HG02588 (cell line): ENCODE data around the gene SPRED2.
A peak's percentile ranks its signal among the peaks of the same experiment; 100 is the strongest.

Experiments used
- ATAC-seq: cut with Tn5 transposase; IDR thresholded peaks from one replicate; pipeline ENCODE4 v1.9.1; 2021; ENCODE audit warnings: mild to moderate bottlenecking, moderate library complexity; ENCODE audit not compliant: unreplicated experiment

Gene SPRED2

GRCh38 chr2:65442420-65443020, 10.1 kb upstream of the SPRED2 start:
- ATAC-seq: no peak

DNA sequence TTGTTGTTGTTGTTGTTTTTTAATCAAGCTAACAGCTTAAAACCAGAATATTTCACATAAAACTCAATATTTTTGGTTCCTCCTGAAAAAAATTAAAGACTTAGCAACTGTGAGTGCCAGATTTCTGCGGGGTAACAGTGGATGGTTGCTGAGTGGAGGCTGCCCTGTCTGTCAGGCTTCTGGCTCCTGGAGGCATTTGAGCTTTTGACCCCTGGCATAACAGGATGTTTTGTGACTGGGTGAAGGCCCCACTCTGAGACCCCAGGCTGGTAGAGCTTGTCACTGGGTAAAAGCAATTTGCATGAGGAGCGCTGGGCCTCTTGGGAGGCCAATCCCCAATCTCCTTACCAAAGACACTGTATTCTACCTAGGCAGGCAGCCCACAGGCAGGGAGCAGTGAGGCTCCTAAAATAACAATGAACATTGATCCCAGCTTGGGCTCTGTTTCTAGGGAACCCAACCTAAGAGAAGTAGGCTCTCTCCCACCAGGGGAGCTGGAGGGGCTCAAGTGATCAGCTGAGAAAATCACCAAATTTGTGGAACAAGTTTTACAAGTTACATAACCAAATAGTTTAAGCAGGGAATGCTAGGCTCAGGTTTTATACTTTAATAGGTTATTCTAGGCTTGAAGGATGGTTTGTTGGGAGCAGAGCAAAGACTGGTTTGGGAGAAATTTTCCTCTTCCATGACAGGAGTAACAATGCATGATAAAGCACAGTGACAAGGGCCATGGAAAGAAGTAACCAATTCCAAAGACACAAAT, 5.9 kb upstream of the SPRED2 start:
- ATAC-seq: no peak

- ATAC-seq: no peak
These were observed 5.2 kb upstream of the SPRED2 start for GRCh38 chr2:65437392-65438135.

GRCh38 chr2:65436824-65437221, 4.4 kb upstream of the SPRED2 start:
- peak; percentile 71 for ATAC-seq

GRCh38 chr2:65436169-65436823, 3.9 kb upstream of the SPRED2 start:
- peak; percentile 28 for ATAC-seq

GRCh38 chr2:65435625-65436168, 3.3 kb upstream of the SPRED2 start:
- ATAC-seq: peak; percentile 30

DNA sequence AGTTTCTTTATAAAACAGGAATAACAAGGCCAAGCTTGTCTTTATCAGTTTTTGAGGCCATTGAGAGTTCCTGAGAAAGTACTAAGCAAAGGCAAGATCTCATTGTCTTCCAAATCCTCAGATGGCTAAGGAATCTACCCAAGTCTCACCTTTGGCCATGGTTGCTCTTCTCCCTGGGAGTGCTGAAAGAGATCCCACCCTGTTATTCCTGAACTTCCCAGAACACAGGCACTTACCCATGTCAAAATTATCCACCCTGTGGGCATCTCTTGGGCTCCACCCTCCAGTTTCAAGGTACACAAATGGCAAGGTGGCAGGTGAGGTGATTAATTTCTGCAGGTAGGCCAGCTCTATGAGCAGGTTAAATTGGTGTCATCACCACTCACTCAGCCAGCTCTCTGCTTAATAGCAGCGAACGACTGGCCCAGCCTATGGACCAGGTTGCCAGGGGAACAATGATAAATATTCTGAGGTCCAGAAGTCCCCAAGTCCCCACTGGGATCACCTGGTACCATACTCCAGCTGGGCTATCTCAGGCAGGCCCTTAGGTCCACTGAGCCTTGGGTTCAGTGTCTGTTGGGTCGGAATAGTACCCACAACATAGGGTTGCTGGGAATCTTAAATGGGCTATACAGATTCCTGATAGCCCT, 2.3 kb upstream of the SPRED2 start:
- ATAC-seq: no peak

DNA sequence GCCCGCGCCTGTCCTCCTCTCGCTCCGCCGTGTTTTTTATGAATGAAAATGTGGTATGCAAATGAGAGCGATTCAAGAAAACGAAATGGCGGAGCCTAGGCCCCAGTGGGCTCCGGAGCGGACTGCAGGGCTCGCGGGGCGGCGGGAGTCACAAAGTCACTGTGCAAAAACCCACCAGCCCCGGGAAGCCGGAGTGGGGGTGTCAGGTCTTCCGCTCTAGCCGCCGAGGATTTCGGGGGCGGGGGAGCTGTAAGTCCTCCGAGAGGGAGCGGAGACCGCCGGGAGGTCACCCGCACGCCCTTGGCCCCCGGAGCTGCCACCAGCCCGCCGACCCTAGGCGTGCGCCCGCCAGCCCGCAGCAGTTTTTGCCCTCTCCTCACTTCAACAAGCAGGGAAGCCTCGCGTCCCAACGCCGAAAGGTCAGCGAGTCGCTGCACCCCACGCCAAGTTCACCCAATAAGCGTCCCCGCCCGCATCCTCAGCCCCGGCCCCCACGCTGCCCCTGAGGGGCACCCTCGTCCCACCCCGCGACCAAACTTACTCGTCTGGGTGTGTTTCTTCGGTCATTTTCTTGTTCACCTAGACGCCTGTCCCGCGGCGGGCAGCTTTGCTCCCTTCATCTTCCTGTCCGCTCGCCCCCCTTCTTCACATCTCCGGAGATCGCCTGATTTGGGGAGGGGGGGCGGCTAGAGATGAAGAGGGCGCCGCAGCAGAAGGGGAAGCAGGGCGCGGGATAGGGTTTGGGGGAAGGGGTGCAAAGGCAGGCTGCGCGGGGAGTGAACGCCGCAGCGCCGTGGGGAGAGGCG, 775 bp downstream of the SPRED2 start:
- peak; percentile 24 for ATAC-seq

- ATAC-seq: peak; percentile 22
These were observed 1.6 kb downstream of the SPRED2 start for GRCh38 chr2:65430603-65431420.

GRCh38 chr2:65429786-65430602, 2.4 kb downstream of the SPRED2 start:
- peak; percentile 7 for ATAC-seq

- ATAC-seq: no peak
These were observed 4.9 kb downstream of the SPRED2 start for GRCh38 chr2:65427532-65427931.

- no peak for ATAC-seq
These were observed 7.1 kb downstream of the SPRED2 start for GRCh38 chr2:65425276-65425675.

- no peak for ATAC-seq
These were observed 8.0 kb downstream of the SPRED2 start for GRCh38 chr2:65424391-65424790.

DNA sequence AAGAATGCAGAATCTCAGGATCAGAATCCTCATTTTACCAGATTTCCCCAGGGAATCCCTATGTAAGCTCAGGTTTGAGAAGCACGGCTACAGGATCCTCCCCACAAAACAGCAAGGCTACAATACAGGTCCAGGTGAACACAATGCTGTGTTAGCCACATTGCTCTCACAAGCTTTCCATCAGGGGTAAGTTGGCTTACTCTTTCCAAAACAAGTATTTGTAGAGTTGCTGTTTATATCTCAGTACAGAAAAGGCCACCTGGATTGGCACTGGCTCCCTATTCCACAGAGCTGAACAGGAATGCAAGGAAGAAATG, 11.0 kb downstream of the SPRED2 start:
- no peak for ATAC-seq

- peak; percentile 57 for ATAC-seq
These were observed 11.5 kb downstream of the SPRED2 start for GRCh38 chr2:65420712-65421431.

- ATAC-seq: no peak
These were observed 14.8 kb downstream of the SPRED2 start for GRCh38 chr2:65417509-65418085.

DNA sequence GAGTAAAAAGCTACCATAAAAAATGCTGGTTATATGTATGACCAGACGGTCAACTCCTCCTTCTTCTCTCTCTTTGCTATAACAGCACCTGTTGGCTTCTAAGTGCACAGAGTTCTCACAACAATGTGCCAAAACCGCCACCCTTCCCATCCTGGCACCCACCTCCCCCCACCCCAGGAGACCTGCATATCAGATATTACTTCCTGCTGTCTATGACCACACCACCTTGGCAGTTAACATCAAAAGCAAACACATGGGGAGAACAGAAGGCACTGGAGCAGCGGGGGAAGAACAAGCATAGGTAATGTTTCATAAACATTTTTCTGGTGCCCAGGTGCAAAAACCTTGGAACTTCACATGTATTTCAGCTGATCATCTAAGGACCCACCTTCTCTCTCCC, 15.5 kb downstream of the SPRED2 start:
- ATAC-seq: no peak
